Stimulated activated naive B cell treated with anti-CD40 and anti-IgM and Interleukin-4, amounts not matched to agents 10 μg/mL and 1 μg/mL and 100 μg/mL, for 72 hours (primary cell): Measurements from ENCODE around the gene ACER3.

Experiments
- ATAC-seq, 2 donors: fragments of 150-1000 bp; cut with Tn5 transposase; replicated peaks; 2 replicates each; pipeline ENCODE4 v1.10.0; 2021; ENCODE audit warnings: moderate library complexity in 1 of 2
- DNase-seq: peaks from one replicate; pipeline ENCODE4 v3.0.0; 2021
- H3K27ac Mint-ChIP-seq: one replicate; pipeline ENCODE4 v1.8.0; 2022; ENCODE audit warnings: mild to moderate bottlenecking, mixed read lengths
- H3K27me3 Mint-ChIP-seq, 2 donors: one replicate each; pipeline ENCODE4 v1.8.0; 2022; ENCODE audit warnings: mixed read lengths in 2 of 2
- H3K36me3 Mint-ChIP-seq, 2 donors: one replicate each; pipeline ENCODE4 v1.8.0; 2022; ENCODE audit warnings: mixed read lengths in 2 of 2, mild to moderate bottlenecking in 1 of 2
- H3K4me1 Mint-ChIP-seq, 2 donors: one replicate each; pipeline ENCODE4 v1.8.0; 2022; ENCODE audit warnings: mixed read lengths in 2 of 2, mild to moderate bottlenecking in 1 of 2
- H3K4me3 Mint-ChIP-seq, 2 donors: one replicate each; pipeline ENCODE4 v1.8.0; 2022; ENCODE audit warnings: mild to moderate bottlenecking in 2 of 2, mixed read lengths in 2 of 2, moderate library complexity in 1 of 2
- H3K9me3 Mint-ChIP-seq, 2 donors: one replicate each; pipeline ENCODE4 v1.8.0; 2022; ENCODE audit warnings: mixed read lengths in 2 of 2, mild to moderate bottlenecking in 1 of 2

Gene ACER3

DNA sequence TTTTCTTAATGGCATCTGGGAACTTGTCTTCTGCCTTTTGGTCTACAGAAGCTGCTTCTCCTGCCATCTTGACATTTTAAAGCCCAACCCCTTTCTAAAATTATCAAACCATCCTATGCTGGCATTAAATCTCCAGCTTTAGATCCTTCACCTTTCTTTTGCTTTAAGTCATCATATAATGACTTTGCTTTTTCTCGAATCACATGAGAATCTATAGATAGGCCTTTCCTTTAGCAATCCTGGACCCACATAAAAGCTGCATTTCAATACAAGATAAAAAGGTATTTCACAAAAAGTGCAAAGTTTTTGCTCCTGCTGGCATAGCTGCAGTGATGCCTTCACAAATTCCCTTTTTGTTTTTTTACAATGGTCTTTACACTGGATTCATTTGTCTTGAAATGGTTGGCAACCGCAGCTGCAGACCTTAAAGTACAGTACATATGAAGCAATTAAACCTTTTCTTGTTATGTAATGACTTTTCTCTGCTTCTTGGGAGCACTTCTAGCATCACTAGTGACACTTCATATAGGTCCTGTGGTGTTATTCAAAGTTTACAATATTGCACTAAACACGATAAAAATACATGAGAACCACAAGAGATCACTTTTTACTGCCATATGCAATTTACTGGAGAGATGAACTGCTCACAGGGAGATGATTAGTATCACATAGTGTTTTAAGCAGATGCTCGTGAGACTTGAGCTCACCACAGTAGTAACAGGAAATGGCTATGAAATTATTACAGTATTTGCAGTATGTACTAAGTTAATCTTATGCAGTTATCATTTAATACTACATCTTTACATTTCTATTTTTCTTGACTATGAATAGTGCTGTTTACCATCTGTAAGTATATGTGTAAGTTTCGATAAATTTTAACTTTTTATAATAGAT is 41.6 kb downstream of the ACER3 start:
- H3K27ac Mint-ChIP-seq: no peak overlapping the region
- H3K9me3 Mint-ChIP-seq: peaks cover 0 to 3% of the 10 kb centered on the region in 2 donors
- no peaks in the 10 kb centered on the region for H3K27me3 Mint-ChIP-seq
- H3K36me3 Mint-ChIP-seq: peaks cover 4 to 9% of the 10 kb centered on the region in 2 donors
- no peak overlapping the region for H3K4me3 Mint-ChIP-seq
- no peak for ATAC-seq
- no peak for DNase-seq
- peaks cover 5 to 15% of the 10 kb centered on the region in 2 donors for H3K4me1 Mint-ChIP-seq

DNA sequence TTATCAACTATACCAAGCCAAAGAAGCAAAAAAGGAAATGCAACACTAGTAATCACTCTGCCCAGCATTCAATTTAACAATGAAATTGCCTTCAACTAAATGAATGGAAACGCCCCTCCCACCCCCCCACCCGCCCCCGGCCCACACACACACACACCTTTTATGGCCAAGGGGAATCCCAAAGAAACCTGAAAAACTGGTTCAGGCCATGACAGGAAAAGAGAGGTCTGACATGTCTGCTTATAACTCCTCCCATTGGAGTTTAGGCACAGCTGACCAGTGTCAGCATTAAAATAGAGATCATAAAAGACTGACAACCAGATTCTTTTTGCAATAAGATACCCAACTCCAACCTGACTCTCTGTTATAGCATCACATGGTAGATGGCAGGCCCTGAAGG is 42.6 kb downstream of the ACER3 start:
- peaks cover 0 to 4% of the 10 kb centered on the region in 2 donors for H3K9me3 Mint-ChIP-seq
- no peak overlapping the region for H3K4me3 Mint-ChIP-seq
- H3K4me1 Mint-ChIP-seq: peaks cover 5 to 15% of the 10 kb centered on the region in 2 donors
- H3K27me3 Mint-ChIP-seq: no peaks in the 10 kb centered on the region
- H3K36me3 Mint-ChIP-seq: peaks cover 5 to 8% of the 10 kb centered on the region in 2 donors
- no peak overlapping the region for H3K27ac Mint-ChIP-seq
- ATAC-seq: no peak
- DNase-seq: no peak

DNA sequence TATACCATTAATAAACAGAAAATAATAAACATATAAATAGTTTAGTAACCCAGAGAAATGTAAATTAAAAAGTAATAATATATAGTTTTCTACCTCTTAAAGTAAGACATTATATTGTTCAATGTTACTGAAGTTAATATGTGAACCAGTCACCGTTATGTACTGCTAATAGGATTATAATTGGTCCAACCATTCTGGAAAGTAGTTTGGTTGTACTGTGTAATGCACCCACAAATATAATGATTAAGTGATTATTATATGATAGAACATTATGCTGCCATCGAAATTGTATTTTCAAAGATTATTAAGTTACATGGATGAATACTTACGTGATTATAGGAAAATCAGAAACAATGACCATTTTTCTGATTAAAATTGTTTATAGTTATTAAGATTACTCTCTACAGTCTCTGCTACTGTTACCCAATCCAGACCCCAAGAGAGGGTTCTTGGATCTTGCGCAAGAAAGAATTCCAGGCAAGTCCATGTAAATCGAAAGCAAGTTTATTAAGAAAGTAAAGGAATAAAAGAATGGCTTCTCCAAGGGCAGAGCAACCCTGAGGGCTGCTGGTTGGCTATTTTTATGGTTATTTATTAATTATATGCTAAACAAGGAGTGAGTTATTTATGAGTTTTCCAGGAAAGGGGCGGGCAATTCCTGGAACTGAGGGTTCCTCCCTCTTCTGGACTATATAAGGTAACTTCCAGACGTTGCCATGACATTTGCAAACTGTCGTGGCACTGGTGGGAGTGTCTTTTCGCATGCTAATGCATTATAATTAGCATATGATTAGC is 50.1 kb downstream of the ACER3 start:
- H3K27ac Mint-ChIP-seq: no peak overlapping the region

DNA sequence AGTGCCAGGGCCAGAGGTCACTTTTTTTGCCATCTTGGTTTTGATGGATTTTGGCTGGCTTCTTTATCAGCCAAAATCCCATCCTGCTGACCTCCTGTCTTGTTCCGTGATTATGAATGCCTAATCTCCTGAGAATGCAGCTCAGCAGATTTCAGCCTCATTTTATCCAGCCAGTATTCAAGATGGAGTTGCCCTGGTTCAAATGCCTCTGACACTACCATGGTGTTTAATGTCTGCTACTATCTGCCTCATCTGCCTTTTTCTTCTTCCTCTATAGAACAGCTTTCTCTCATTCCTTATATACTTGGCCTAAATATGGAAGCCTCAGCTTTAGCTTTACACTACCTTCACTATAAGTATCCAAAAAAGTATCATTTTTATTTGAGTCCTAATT is 50.7 kb downstream of the ACER3 start:
- no peak for ATAC-seq
- no peak overlapping the region for H3K27ac Mint-ChIP-seq
- H3K27me3 Mint-ChIP-seq: no peaks in the 10 kb centered on the region
- no peak overlapping the region for H3K4me3 Mint-ChIP-seq
- H3K9me3 Mint-ChIP-seq: peaks cover 4 to 6% of the 10 kb centered on the region in 2 donors
- peaks cover 10 to 13% of the 10 kb centered on the region in 2 donors for H3K36me3 Mint-ChIP-seq
- DNase-seq: no peak
- H3K4me1 Mint-ChIP-seq: peaks cover 0 to 3% of the 10 kb centered on the region in 2 donors

More for the DNA sequence above, 50.1 kb downstream of the ACER3 start:
- ATAC-seq (no peak), DNase-seq (no peak)
- Mint-ChIP-seq H3K4me1 (no peaks in the 10 kb centered on the region), H3K9me3 (peaks cover 4 to 6% of the 10 kb centered on the region in 2 donors), H3K27me3 (no peaks in the 10 kb centered on the region), H3K4me3 (no peak overlapping the region), H3K36me3 (peaks cover 13 to 14% of the 10 kb centered on the region in 2 donors)

DNA sequence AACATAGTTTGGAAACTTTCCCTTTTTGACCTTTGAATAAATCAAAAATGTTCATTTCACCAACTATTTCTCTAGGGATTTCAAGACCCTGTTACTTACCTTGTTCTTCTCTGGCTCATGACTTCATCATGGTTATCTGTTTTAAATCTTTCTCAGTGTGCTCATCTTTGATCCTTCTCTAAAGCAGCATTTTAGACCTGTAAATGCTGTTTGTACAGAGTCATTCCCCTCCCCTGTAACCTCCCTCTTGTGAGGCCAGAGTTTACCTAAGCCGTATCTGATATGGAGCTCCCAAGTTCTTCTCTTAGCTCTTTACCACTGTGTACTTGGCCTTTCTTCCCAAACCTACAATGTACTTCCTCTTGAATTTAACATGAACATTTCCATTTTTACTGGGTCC is 56.0 kb downstream of the ACER3 start:
- peaks cover 4 to 20% of the 10 kb centered on the region in 2 donors for H3K4me1 Mint-ChIP-seq
- no peaks in the 10 kb centered on the region for H3K9me3 Mint-ChIP-seq
- DNase-seq (no peak), ATAC-seq (no peak)
- no peak overlapping the region for H3K4me3 Mint-ChIP-seq
- H3K27ac Mint-ChIP-seq: no peak overlapping the region
- no peaks in the 10 kb centered on the region for H3K27me3 Mint-ChIP-seq
- H3K36me3 Mint-ChIP-seq: peaks cover 0 to 5% of the 10 kb centered on the region in 2 donors

DNA sequence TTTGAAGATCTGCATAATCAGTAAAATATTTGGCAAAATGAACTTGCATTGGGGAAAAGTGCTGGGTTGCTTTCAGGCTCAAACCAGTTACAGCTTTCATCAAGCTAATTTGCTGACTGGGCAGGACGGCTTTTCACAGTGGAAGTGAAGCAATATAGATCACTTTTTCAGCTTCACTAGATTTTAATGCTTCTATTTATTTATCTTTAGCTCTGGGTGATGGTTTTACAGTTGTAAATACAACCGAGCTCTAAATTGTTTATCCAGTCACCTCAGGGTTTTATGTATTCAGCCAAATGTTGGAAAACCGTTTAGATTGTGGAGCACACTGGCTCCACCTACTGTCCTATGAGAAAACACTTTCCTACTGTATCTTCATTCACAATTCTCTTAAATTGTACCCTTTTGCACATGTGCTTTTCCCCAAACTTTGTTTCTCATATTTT is 58.2 kb downstream of the ACER3 start:
- Mint-ChIP-seq H3K36me3 (peaks cover 0 to under 1% of the 10 kb centered on the region in 2 donors), H3K4me1 (peaks cover 4 to 20% of the 10 kb centered on the region in 2 donors), H3K27ac (no peak overlapping the region), H3K4me3 (no peak overlapping the region), H3K9me3 (no peaks in the 10 kb centered on the region), H3K27me3 (no peaks in the 10 kb centered on the region)
- DNase-seq: no peak
- ATAC-seq: peak; percentile 52 to 61

DNA sequence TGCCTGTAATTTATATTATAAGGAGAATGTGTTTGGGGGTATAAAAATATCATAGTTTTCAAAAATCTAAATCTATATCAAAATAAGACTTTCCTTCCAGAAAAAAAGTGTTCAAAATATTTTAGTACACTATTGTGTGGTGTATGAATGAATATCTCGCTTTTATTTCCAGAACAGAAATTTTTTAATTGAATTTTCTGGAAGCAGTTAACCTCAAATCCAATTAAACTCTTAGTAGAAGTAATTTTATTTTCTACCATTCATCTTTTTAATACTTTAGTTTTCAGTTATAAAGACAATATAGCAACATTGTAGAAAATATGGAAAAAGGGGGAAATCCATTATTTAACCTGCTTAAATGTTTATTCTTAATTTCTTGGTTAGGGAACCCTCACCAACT is 58.7 kb downstream of the ACER3 start:
- no peaks in the 10 kb centered on the region for H3K27me3 Mint-ChIP-seq
- no peak for DNase-seq
- no peak overlapping the region for H3K27ac Mint-ChIP-seq
- H3K4me1 Mint-ChIP-seq: peaks cover 4 to 20% of the 10 kb centered on the region in 2 donors
- no peaks in the 10 kb centered on the region for H3K9me3 Mint-ChIP-seq
- ATAC-seq: no peak
- H3K36me3 Mint-ChIP-seq: no peaks in the 10 kb centered on the region
- H3K4me3 Mint-ChIP-seq: no peak overlapping the region

DNA sequence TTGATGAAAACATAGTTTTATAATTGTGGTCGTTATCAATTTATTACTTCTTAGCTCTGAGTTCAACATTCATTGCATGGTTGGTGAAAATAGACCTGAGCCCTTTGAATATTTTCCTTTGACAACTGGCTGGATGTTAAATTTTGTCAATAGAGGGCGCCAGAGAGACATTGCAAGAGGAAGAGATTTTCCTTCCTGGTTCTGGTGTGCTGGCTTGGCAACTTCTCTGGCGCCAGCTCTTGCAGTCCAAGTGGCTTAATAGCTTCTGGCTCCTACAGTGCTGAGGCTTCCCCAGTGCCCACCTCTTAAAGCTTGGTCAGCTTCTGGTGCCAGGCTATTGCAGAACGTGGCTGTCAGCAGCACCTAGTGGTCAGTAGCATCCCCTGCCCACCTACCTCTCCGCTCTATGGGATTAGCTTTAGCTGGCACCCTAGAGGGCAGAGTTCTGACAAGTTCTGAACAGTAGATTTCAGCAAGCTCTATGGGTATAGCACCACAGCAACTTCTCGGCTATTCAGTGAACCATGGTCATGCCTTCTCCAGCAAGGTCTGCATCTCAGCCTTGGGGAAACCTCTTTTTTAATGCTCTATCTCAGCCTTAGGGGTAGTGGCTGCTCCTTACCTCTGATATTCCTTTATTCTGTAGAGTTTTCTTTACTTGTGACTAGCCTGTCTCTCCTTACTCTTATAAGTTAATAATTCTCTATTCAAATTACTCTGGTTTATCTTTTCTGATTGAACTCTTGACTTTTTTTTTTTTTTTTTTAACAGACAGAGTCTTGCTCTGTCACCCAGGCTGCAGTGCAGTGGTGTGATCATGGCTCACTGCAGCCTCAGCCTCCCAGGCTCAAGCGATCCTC is 59.4 kb downstream of the ACER3 start:
- Mint-ChIP-seq H3K9me3 (no peaks in the 10 kb centered on the region), H3K27ac (no peak overlapping the region), H3K27me3 (no peaks in the 10 kb centered on the region), H3K36me3 (no peaks in the 10 kb centered on the region), H3K4me1 (peaks cover 4 to 20% of the 10 kb centered on the region in 2 donors), H3K4me3 (peak overlapping the region; percentile 70 to 83)
- ATAC-seq (peak; percentile 90 to 92), DNase-seq (peak; percentile 49)

DNA sequence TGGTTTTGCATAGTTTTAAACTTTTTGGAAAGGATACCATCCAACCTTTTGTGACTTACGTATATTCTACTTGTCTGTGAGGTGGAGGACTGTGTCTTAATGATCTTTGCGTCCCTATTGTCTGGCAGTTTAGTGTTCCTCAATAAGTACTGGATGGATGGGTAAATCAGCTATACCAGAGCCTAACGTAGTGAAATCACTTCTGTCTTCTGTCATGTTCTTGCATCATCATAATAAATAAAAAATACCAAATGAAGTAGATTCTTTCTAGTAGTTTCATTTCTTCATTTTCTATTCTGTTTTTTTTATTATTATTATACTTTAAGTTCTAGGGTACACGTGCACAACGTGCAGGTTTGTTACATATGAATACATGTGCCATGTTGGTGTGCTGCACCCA is 66.4 kb downstream of the ACER3 start:
- DNase-seq (no peak), ATAC-seq (no peak)
- no peaks in the 10 kb centered on the region for H3K4me1 Mint-ChIP-seq
- H3K4me3 Mint-ChIP-seq: no peak overlapping the region
- H3K27ac Mint-ChIP-seq: no peak overlapping the region
- H3K27me3 Mint-ChIP-seq: no peaks in the 10 kb centered on the region
- H3K9me3 Mint-ChIP-seq: no peaks in the 10 kb centered on the region
- H3K36me3 Mint-ChIP-seq: peaks cover 17 to 23% of the 10 kb centered on the region in 2 donors

DNA sequence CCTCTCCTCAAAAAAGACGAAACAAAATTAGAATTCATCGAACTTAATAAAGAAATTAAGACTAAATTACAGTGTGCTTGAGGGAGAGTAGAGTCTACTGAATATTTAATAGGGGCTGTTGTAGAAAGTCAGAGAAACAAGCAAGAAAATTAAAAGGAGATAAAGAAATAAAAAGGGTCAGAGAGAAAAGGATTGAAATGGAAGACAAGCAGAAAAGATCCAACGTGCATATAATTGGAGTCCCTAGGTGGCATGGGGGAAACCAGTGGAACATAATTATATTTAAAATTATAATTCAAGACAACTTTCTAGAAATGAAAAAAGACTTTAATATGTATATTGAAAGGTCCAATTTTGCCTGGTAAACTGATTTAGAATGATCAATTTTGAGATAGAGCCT is 74.3 kb downstream of the ACER3 start:
- Mint-ChIP-seq H3K27me3 (no peaks in the 10 kb centered on the region), H3K4me3 (no peak overlapping the region), H3K9me3 (peaks cover 4 to 7% of the 10 kb centered on the region in 2 donors), H3K36me3 (peaks cover 29 to 37% of the 10 kb centered on the region in 2 donors), H3K27ac (no peak overlapping the region), H3K4me1 (no peaks in the 10 kb centered on the region)
- ATAC-seq (no peak), DNase-seq (no peak)

DNA sequence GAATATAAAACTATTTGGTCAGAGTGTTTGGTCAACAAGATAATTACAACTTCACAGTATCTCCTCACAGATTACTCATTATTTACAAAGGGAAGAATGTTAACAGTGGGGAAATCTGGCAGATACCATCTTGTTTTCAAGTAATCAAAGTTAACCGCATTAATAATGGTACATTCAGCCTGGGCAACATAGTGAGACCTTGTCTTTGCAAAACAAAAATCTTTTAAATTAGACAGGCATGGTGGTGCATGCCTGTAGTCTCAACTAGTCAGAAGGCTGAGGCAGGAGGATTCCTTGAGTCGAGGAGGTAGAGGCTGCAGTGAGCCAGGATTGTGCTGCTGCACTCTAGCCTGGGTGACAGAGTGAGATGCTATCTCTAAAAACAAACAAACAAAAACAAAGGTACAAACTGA is 78.5 kb downstream of the ACER3 start:
- Mint-ChIP-seq H3K27me3 (no peaks in the 10 kb centered on the region), H3K4me1 (peaks cover 6 to 8% of the 10 kb centered on the region in 2 donors), H3K4me3 (no peak overlapping the region), H3K36me3 (peaks cover 26 to 34% of the 10 kb centered on the region in 2 donors), H3K27ac (no peak overlapping the region), H3K9me3 (peaks cover 21% of the 10 kb centered on the region in 2 donors)
- DNase-seq (no peak), ATAC-seq (no peak)

DNA sequence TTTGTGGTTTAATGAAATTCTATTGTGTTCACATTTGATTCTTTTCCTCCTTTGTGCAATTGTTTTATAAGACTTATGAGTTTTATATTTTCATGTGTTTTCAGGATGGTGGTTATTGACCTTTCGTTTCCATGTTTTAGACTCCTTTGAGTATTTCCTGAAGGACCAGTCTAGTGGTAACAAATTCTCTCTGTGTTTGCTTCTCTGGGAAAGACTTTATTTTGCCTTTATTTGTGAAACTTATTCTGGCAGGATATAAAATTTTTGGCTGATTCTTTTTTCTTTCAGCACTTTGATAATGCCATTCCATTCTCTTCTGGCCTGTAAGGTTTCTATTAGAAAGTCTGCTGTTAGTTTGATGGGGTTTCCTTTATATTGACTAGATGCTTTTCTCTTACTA is 83.5 kb downstream of the ACER3 start:
- peaks cover 18 to 21% of the 10 kb centered on the region in 2 donors for H3K9me3 Mint-ChIP-seq
- peaks cover 30 to 38% of the 10 kb centered on the region in 2 donors for H3K36me3 Mint-ChIP-seq
- ATAC-seq (no peak), DNase-seq (no peak)
- H3K27ac Mint-ChIP-seq: no peak overlapping the region
- no peaks in the 10 kb centered on the region for H3K27me3 Mint-ChIP-seq
- peaks cover 6 to 8% of the 10 kb centered on the region in 2 donors for H3K4me1 Mint-ChIP-seq
- no peak overlapping the region for H3K4me3 Mint-ChIP-seq

DNA sequence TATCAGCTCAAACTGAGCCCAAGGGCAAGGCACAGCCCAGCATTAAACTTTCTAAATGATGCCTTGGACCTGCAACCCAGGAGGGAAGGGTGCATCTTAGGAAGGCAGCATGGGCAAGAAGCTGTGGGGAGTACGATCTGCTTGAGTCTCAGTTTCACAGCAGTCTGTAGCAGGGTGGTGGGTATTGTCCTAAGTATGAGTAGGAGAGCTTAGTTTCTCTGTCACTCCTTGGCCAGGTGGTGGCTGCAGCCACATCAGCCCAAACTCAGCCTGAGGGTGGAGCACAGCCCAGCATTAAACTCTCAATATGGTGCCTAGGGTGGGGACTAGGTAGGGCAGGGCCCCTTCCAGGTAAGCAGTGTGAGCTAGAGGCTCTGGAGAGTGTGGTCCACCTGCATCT is 85.5 kb downstream of the ACER3 start:
- peaks cover 27 to 38% of the 10 kb centered on the region in 2 donors for H3K36me3 Mint-ChIP-seq
- peaks cover 18 to 21% of the 10 kb centered on the region in 2 donors for H3K9me3 Mint-ChIP-seq
- H3K4me3 Mint-ChIP-seq: no peak overlapping the region
- no peak overlapping the region for H3K27ac Mint-ChIP-seq
- no peaks in the 10 kb centered on the region for H3K27me3 Mint-ChIP-seq
- DNase-seq (no peak), ATAC-seq (no peak)
- H3K4me1 Mint-ChIP-seq: peaks cover 6 to 8% of the 10 kb centered on the region in 2 donors

DNA sequence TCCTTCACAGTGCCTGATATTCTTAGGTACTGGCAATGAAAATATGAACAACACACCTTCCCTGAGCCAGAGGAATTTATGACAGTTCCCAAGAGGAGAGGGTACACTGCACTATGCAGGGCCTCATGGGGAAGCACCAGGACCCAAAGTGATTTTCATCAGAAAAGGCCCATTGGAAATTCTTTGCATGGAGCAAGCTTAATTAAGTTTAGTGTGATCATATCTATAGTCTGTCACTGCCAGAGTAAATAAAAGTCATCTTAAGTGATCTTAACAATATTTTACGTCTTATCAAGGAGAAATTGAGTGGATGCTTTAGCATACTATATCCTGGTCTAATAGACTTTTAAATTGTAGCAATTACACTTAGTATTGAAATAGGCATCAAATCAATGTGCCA is 86.5 kb downstream of the ACER3 start:
- no peak overlapping the region for H3K4me3 Mint-ChIP-seq
- peaks cover 6 to 7% of the 10 kb centered on the region in 2 donors for H3K4me1 Mint-ChIP-seq
- H3K36me3 Mint-ChIP-seq: peaks cover 25 to 36% of the 10 kb centered on the region in 2 donors
- ATAC-seq (no peak), DNase-seq (no peak)
- no peak overlapping the region for H3K27ac Mint-ChIP-seq
- H3K9me3 Mint-ChIP-seq: peaks cover 18 to 21% of the 10 kb centered on the region in 2 donors
- H3K27me3 Mint-ChIP-seq: no peaks in the 10 kb centered on the region
